Astrocyte (in vitro differentiated cells and primary cell): Measurements from ENCODE around the gene GPATCH8. TPM values are rescaled to one million over a fixed set of nuclear protein-coding genes. Genes with fewer than 3 reads are reported as not detected.

Experiments
- DNase-seq: peaks from one replicate; pipeline ENCODE4 v3.0.0-alpha.2; 2010; ENCODE audit warnings: low read depth
- FAIRE-seq: peaks from 2 replicates; lab custom pipeline; 2011; peaks lifted over from hg19 to GRCh38; lab: Jason Lieb, UNC
- H2AFZ ChIP-seq: 2 replicates; pipeline ENCODE4 v1.6.0; 2012; ENCODE audit warnings: low read depth, low read length, inconsistent platforms
- H3K27ac ChIP-seq: 2 replicates; pipeline ENCODE4 v1.5.1; 2011; ENCODE audit warnings: low read depth, low read length, inconsistent platforms
- H3K27me3 ChIP-seq: 2 replicates; pipeline ENCODE4 v1.6.0; 2011; ENCODE audit warnings: low read length, inconsistent platforms; ENCODE audit not compliant: insufficient read depth
- H3K36me3 ChIP-seq: 2 replicates; pipeline ENCODE4 v1.5.1; 2011; ENCODE audit warnings: low read length, inconsistent platforms; ENCODE audit not compliant: insufficient read depth
- H3K4me1 ChIP-seq: 2 replicates; pipeline ENCODE4 v1.5.1; 2011; ENCODE audit warnings: low read length, inconsistent platforms; ENCODE audit not compliant: insufficient read depth
- H3K4me2 ChIP-seq: 2 replicates; pipeline ENCODE4 v1.6.0; 2012; ENCODE audit warnings: low read length, inconsistent platforms
- H3K4me3 ChIP-seq: 2 replicates; pipeline ENCODE4 v1.5.1; 2011; ENCODE audit warnings: low read depth, mild to moderate bottlenecking, low read length, inconsistent platforms; ENCODE audit not compliant: insufficient read depth
- H3K79me2 ChIP-seq: 2 replicates; pipeline ENCODE4 v1.6.0; 2012; ENCODE audit warnings: mild to moderate bottlenecking, low read length, inconsistent platforms; ENCODE audit not compliant: insufficient read depth
- H3K9ac ChIP-seq: 2 replicates; pipeline ENCODE4 v1.6.0; 2012; ENCODE audit warnings: mild to moderate bottlenecking, low read length, inconsistent platforms
- H3K9me3 ChIP-seq: 2 replicates; pipeline ENCODE4 v1.5.1; 2012; ENCODE audit warnings: low read depth, mild to moderate bottlenecking, low read length, inconsistent platforms; ENCODE audit not compliant: insufficient read depth
- H4K20me1 ChIP-seq: 2 replicates; pipeline ENCODE4 v1.6.0; 2012; ENCODE audit warnings: low read length, inconsistent platforms; ENCODE audit not compliant: insufficient read depth
- H3K27ac Mint-ChIP-seq: one replicate; pipeline ENCODE4 v1.8.0; 2021; ENCODE audit warnings: mild to moderate bottlenecking, mixed read lengths; ENCODE audit not compliant: unreplicated experiment
- H3K27me3 Mint-ChIP-seq: one replicate; pipeline ENCODE4 v1.8.0; 2021; ENCODE audit warnings: low read depth, mixed read lengths; ENCODE audit not compliant: unreplicated experiment
- H3K36me3 Mint-ChIP-seq: one replicate; pipeline ENCODE4 v1.8.0; 2021; ENCODE audit warnings: low read depth, mixed read lengths; ENCODE audit not compliant: unreplicated experiment
- H3K4me1 Mint-ChIP-seq: one replicate; pipeline ENCODE4 v1.8.0; 2021; ENCODE audit warnings: low read depth, mixed read lengths; ENCODE audit not compliant: unreplicated experiment
- H3K4me3 Mint-ChIP-seq: one replicate; pipeline ENCODE4 v1.8.0; 2021; ENCODE audit warnings: mild to moderate bottlenecking, moderate library complexity, mixed read lengths; ENCODE audit not compliant: unreplicated experiment
- H3K9me3 Mint-ChIP-seq: one replicate; pipeline ENCODE4 v1.8.0; 2021; ENCODE audit warnings: mild to moderate bottlenecking, mixed read lengths; ENCODE audit not compliant: unreplicated experiment
- EZH2 ChIP-seq: IDR thresholded peaks from 2 replicates; pipeline ENCODE4 v1.6.1; 2012; ENCODE audit warnings: mild to moderate bottlenecking, low read length, inconsistent platforms; ENCODE audit not compliant: insufficient read depth
- total RNA-seq: library from RNA; stranded (reverse); gene quantifications from 2 replicates; pipeline ENCODE4 v1.2.1, GENCODE V29; 2021
- TF ChIP-seq, protein P1 (sequence below): IDR thresholded peaks from 2 replicates; pipeline ENCODE4 v1.5.1; 2011; ENCODE audit warnings: low read depth, mild to moderate bottlenecking, inconsistent platforms, low read length, moderate library complexity; ENCODE audit not compliant: insufficient read depth

Gene GPATCH8
- total RNA-seq, 1 donor from 2014 or later, result 43.3 TPM

GRCh38 chr17:44390250-44390870 is 112.8 kb downstream of the GPATCH8 start:
- no peaks in the 10 kb centered on the region for H3K36me3 ChIP-seq
- no peak overlapping the region for H3K4me3 Mint-ChIP-seq
- FAIRE-seq, result no peak

GRCh38 chr17:44389723-44390202 is 113.4 kb downstream of the GPATCH8 start:
- no peak for TF ChIP-seq EZH2
- TF ChIP-seq, protein P1, sequence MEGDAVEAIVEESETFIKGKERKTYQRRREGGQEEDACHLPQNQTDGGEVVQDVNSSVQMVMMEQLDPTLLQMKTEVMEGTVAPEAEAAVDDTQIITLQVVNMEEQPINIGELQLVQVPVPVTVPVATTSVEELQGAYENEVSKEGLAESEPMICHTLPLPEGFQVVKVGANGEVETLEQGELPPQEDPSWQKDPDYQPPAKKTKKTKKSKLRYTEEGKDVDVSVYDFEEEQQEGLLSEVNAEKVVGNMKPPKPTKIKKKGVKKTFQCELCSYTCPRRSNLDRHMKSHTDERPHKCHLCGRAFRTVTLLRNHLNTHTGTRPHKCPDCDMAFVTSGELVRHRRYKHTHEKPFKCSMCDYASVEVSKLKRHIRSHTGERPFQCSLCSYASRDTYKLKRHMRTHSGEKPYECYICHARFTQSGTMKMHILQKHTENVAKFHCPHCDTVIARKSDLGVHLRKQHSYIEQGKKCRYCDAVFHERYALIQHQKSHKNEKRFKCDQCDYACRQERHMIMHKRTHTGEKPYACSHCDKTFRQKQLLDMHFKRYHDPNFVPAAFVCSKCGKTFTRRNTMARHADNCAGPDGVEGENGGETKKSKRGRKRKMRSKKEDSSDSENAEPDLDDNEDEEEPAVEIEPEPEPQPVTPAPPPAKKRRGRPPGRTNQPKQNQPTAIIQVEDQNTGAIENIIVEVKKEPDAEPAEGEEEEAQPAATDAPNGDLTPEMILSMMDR, result no peak
- Histone ChIP-seq H3K9me3 (no peaks in the 10 kb centered on the region), H3K27me3 (peaks cover 7% of the 10 kb centered on the region), H4K20me1 (no peaks in the 10 kb centered on the region), H3K4me2 (no peak overlapping the region), H3K9ac (no peak overlapping the region), H3K4me3 (no peak overlapping the region), H3K79me2 (no peaks in the 10 kb centered on the region), H2AFZ (no peak overlapping the region), H3K4me1 (peaks cover 7% of the 10 kb centered on the region), H3K27ac (no peak overlapping the region), H3K36me3 (no peaks in the 10 kb centered on the region)
- H3K27ac Mint-ChIP-seq, result no peak overlapping the region
- no peak overlapping the region for H3K4me3 Mint-ChIP-seq
- peaks cover 8% of the 10 kb centered on the region for H3K27me3 Mint-ChIP-seq
- H3K36me3 Mint-ChIP-seq, result peaks cover 3% of the 10 kb centered on the region
- no peak for DNase-seq
- FAIRE-seq, result no peak
- no peaks in the 10 kb centered on the region for H3K4me1 Mint-ChIP-seq
- H3K9me3 Mint-ChIP-seq, result peaks cover 2% of the 10 kb centered on the region

More at GRCh38 chr17:44390250-44390870, 112.8 kb downstream of the GPATCH8 start:
- no peak overlapping the region for H2AFZ ChIP-seq
- H3K79me2 ChIP-seq, result no peaks in the 10 kb centered on the region
- H3K4me1 Mint-ChIP-seq, result no peaks in the 10 kb centered on the region
- peaks cover 7% of the 10 kb centered on the region for H3K4me1 ChIP-seq
- H3K27me3 ChIP-seq, result peaks cover 3% of the 10 kb centered on the region
- no peak overlapping the region for H3K4me2 ChIP-seq
- no peak overlapping the region for H3K27ac Mint-ChIP-seq
- peaks cover 2% of the 10 kb centered on the region for H3K9me3 Mint-ChIP-seq
- DNase-seq, result no peak
- H3K4me3 ChIP-seq, result no peak overlapping the region
- peaks cover 3% of the 10 kb centered on the region for H3K36me3 Mint-ChIP-seq
- no peak for TF ChIP-seq EZH2
- TF ChIP-seq, protein P1, result no peak
- no peak overlapping the region for H3K9ac ChIP-seq
- H3K27ac ChIP-seq, result no peak overlapping the region
- no peaks in the 10 kb centered on the region for H4K20me1 ChIP-seq
- peaks cover 5% of the 10 kb centered on the region for H3K27me3 Mint-ChIP-seq
- H3K9me3 ChIP-seq, result no peaks in the 10 kb centered on the region

DNA sequence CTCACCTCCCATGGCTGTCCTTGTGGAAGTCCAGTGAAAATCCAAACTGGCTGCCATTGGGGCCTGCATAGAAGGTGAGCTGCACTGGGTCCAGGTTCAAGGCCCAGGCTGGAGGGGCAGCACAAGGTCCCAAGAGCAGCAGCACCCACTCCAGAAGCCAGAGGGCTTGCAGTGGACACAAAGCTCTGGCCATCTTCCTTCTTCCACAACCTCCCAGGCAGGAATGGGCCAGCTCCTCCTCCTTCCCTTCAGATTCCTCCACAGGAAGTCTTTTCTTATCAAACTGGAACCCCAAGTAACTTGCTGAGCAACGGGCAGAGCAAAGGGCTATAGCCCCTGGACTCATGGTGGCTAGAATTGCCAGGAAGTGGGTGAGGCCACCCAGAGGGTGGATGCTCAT is 113.9 kb downstream of the GPATCH8 start, which contains the start of gene ITGA2B:
Gene ITGA2B, minus strand, starts transcription at position 369 of the 400 bp plus-strand sequence. Its CDS starts 176 bp downstream, at position 193.
- Histone ChIP-seq H3K27ac (no peak within 1 kb of the TSS), H4K20me1 (no peaks in the 10 kb centered on the region), H3K36me3 (no peaks in the 10 kb centered on the region), H3K9me3 (no peaks in the 10 kb centered on the region), H3K4me2 (no peak within 1 kb of the TSS), H3K79me2 (no peaks in the 10 kb centered on the region), H2AFZ (no peak within 1 kb of the TSS), H3K4me1 (peaks cover 7% of the 10 kb centered on the region), H3K27me3 (peaks cover 11% of the 10 kb centered on the region), H3K4me3 (no peak within 1 kb of the TSS), H3K9ac (no peak within 1 kb of the TSS)
- peaks cover 2% of the 10 kb centered on the region for H3K9me3 Mint-ChIP-seq
- TF ChIP-seq EZH2, result no peak
- TF ChIP-seq, protein P1, result no peak
- H3K36me3 Mint-ChIP-seq, result peaks cover 2% of the 10 kb centered on the region
- no peak within 1 kb of the TSS for H3K27ac Mint-ChIP-seq
- no peak within 1 kb of the TSS for H3K4me3 Mint-ChIP-seq
- H3K4me1 Mint-ChIP-seq, result no peaks in the 10 kb centered on the region
- no peak for DNase-seq
- peaks cover 13% of the 10 kb centered on the region for H3K27me3 Mint-ChIP-seq
- no peak for FAIRE-seq
